K562 (cell line): Measurements from ENCODE around the gene CFAP410. TPM values are rescaled to one million over a fixed set of nuclear protein-coding genes. Genes with fewer than 3 reads are reported as not detected.

Experiments
- ERF ChIP-seq: fragments of 450-650 bp; formaldehyde crosslinking; IDR thresholded peaks from 2 replicates; pipeline ENCODE4 v1.4.0; 2020; ENCODE audit warnings: mild to moderate bottlenecking, mixed read lengths
- FIP1L1 ChIP-seq: fragments of 200-400 bp; formaldehyde crosslinking; IDR thresholded peaks from 2 replicates; pipeline ENCODE4 v1.6.1; 2018; ENCODE audit warnings: mild to moderate bottlenecking, low read depth, low read length; ENCODE audit not compliant: poor library complexity, severe bottlenecking
- HMGN3 ChIP-seq: IDR thresholded peaks from 2 replicates; pipeline ENCODE4 v1.6.1; 2011; ENCODE audit warnings: borderline replicate concordance, low read depth, mild to moderate bottlenecking, mixed read lengths, low read length; ENCODE audit not compliant: insufficient read length; ENCODE audit errors: extremely low read depth
- KLF6 ChIP-seq: fragments of 250-450 bp; sonication (Bioruptor Pico); IDR thresholded peaks from 2 replicates; pipeline ENCODE4 v1.4.0; 2020; ENCODE audit warnings: mild to moderate bottlenecking, moderate library complexity, borderline replicate concordance
- MED1 ChIP-seq: sonication (generic); formaldehyde crosslinking; IDR thresholded peaks from 2 replicates; pipeline ENCODE4 v1.8.1; 2023; ENCODE audit warnings: missing genetic modification reagents, borderline replicate concordance
- MYNN ChIP-seq, 2 experiments: sonication (generic); formaldehyde crosslinking in 1 of 2; IDR thresholded peaks; 2 replicates each; pipeline versions ENCODE4 v1.5.0 to v1.6.1; 2016 to 2020; ENCODE audit warnings: antibody characterized with exemption in 1 of 2, missing genetic modification reagents in 1 of 2
- NCOA4 ChIP-seq: fragments of 450-650 bp; IDR thresholded peaks from 2 replicates; pipeline ENCODE4 v1.6.1; 2018; ENCODE audit warnings: mild to moderate bottlenecking; ENCODE audit not compliant: partially characterized antibody
- POLR2A ChIP-seq: fragments of 450-650 bp; conservative IDR thresholded peaks from 2 replicates; pipeline ENCODE4 v1.6.1; 2016
- POLR2AphosphoS2 ChIP-seq: IDR thresholded peaks from 2 replicates; pipeline ENCODE4 v1.6.1; 2012; ENCODE audit warnings: low read length, improper control_type of control experiment
- POLR2B ChIP-seq: fragments of 450-650 bp; IDR thresholded peaks from 2 replicates; pipeline ENCODE4 v1.6.1; 2018; ENCODE audit warnings: low read depth; ENCODE audit not compliant: partially characterized antibody
- POLR2G ChIP-seq: fragments of 200-400 bp; formaldehyde crosslinking; IDR thresholded peaks from 2 replicates; pipeline ENCODE4 v1.6.1; 2017; ENCODE audit warnings: low read depth, mild to moderate bottlenecking, antibody characterized with exemption, low read length, moderate library complexity
- POLR3G ChIP-seq: IDR thresholded peaks from 2 replicates; pipeline ENCODE4 v1.6.1; 2011; ENCODE audit not compliant: insufficient read length, insufficient replicate concordance; ENCODE audit errors: extremely low read depth
- RBFOX2 ChIP-seq: fragments of 200-400 bp; formaldehyde crosslinking; IDR thresholded peaks from 2 replicates; pipeline ENCODE4 v1.6.1; 2017; ENCODE audit warnings: low read depth, mild to moderate bottlenecking, low read length, moderate library complexity
- SUPT5H ChIP-seq: fragments of 450-650 bp; IDR thresholded peaks from 2 replicates; pipeline ENCODE4 v1.6.1; 2016
- TARDBP ChIP-seq: fragments of 450-650 bp; IDR thresholded peaks from 2 replicates; pipeline ENCODE4 v1.6.1; 2016
- THAP12 ChIP-seq: fragments of 250-450 bp; sonication (Bioruptor Pico); IDR thresholded peaks from 2 replicates; pipeline ENCODE4 v1.9.0; 2021; ENCODE audit warnings: mild to moderate bottlenecking, inconsistent platforms
- U2AF2 ChIP-seq: fragments of 200-400 bp; formaldehyde crosslinking; optimal IDR thresholded peaks from 2 replicates; pipeline ENCODE3; 2017; ENCODE audit warnings: low read depth, mild to moderate bottlenecking, low read length
- ZBED1 ChIP-seq: IDR thresholded peaks from 2 replicates; pipeline ENCODE4 v1.6.1; 2014
- ZNF239 ChIP-seq: fragments of 250-450 bp; sonication (Bioruptor Pico); IDR thresholded peaks from 2 replicates; pipeline ENCODE4 v1.4.0; 2020; ENCODE audit warnings: mild to moderate bottlenecking
- ZNF561 ChIP-seq: fragments of 450-650 bp; formaldehyde crosslinking; conservative IDR thresholded peaks from 2 replicates; pipeline ENCODE4 v1.4.0; 2020; ENCODE audit warnings: mild to moderate bottlenecking, moderate library complexity
- ZSCAN32 ChIP-seq: fragments of 450-650 bp; formaldehyde crosslinking; IDR thresholded peaks from 2 replicates; pipeline ENCODE4 v1.4.0; 2020; ENCODE audit warnings: mild to moderate bottlenecking, moderate library complexity
- polyA plus RNA-seq, 8 experiments: library from polyadenylated mRNA; depleted of rRNA in 4 of 8; stranded (reverse) in 5 of 8; unstranded in 3 of 8; fragments of >200 nt; fragmentation: Nextera tagmentation in 2 of 8; fragmentation: Illumina TruSeq in 1 of 8; extraction: Ambion mirVana in 2 of 8; extraction: Trizol in 1 of 8; gene quantifications; 2 replicates each; pipeline versions ENCODE4 v1.2.1 to v1.2.3, GENCODE V29; 2011 to 2014; ENCODE audit warnings: inconsistent platforms in 1 of 8, missing spikeins in 1 of 8
- total RNA-seq, 7 experiments: library from RNA; depleted of rRNA in 6 of 7; stranded (reverse); fragments of >200 nt in 6 of 7; fragmentation: Illumina TruSeq in 2 of 7; extraction: Trizol in 2 of 7; gene quantifications; 2 replicates each; pipeline versions ENCODE4 v1.2.1 to v1.2.3, GENCODE V29; 2011 to 2021; ENCODE audit warnings: low replicate concordance in 1 of 7

The CFAP410 gene
- total and polyA plus RNA-seq, 9 of the 15 experiments (the other 6 are each of a cell fraction or from before 2014, with no cell fraction given): 0.07 to 17.3 (median 2.3) TPM

GRCh38 chr21:44329086-44329889 is 9.9 kb downstream of the CFAP410 start (continued):
- TF ChIP-seq ZSCAN32 (CRISPR knock-in tag): 0 out of 2 replicates have a peak, but pooled peaks have one; percentile 3
- TF ChIP-seq POLR2AphosphoS2: peak; percentile 31; the same call in 1 of the 2 replicates
- no peak for TF ChIP-seq TARDBP
- TF ChIP-seq ZNF239 (CRISPR knock-in tag): no peak
- TF ChIP-seq SUPT5H: peak; percentile 22; the same call in 1 of the 2 replicates
- TF ChIP-seq POLR2B: peak; percentile 13
- TF ChIP-seq POLR2A: peak; percentile 25; the same call in 1 of the 2 replicates
- no peak for TF ChIP-seq ERF (CRISPR knock-in tag)
- TF ChIP-seq POLR3G: no peak
- peak; percentile 78; the same call in 1 of the 2 replicates for TF ChIP-seq ZBED1
- peak; percentile 56; the same call in 1 of the 2 replicates for TF ChIP-seq POLR2G
- no peak for TF ChIP-seq MED1 (CRISPR knock-in tag)
- no peak for TF ChIP-seq U2AF2
- TF ChIP-seq THAP12 (CRISPR knock-in tag): no peak
- 0 out of 2 replicates have a peak, but pooled peaks have one; percentile 2 for TF ChIP-seq RBFOX2
- TF ChIP-seq HMGN3: peak; percentile 23
- no peak for TF ChIP-seq KLF6
- peak; percentile 10; the same call in 1 of the 2 replicates for TF ChIP-seq MYNN (IDR thresholded peaks at IDR 0.05)
- TF ChIP-seq MYNN (CRISPR knock-in tag; IDR thresholded peaks at IDR 0.05): no peak
- no peak for TF ChIP-seq FIP1L1
- no peak for TF ChIP-seq NCOA4
- no peak for TF ChIP-seq ZNF561 (CRISPR knock-in tag)
- TF ChIP-seq, all 486 proteins: peak for 11
